Esophagus squamous epithelium (tissue), 4 donors: ENCODE results near the gene ZNF678.

Experiments used
- POLR2A ChIP-seq, 4 donors: fragments of 450-650 bp; IDR thresholded peaks; one replicate each; pipeline ENCODE4 v1.6.1; 2017; ENCODE audit warnings: antibody characterized with exemption in 4 of 4, mild to moderate bottlenecking in 4 of 4, moderate library complexity in 3 of 4
- TF ChIP-seq, protein P1 (sequence below), 6 experiments: fragments of 450-650 bp in 4 of 6; fragments of 200-600 bp in 2 of 6; sonication (generic) in 2 of 6; IDR thresholded peaks; one replicate each; pipeline ENCODE4 v1.5.1; 2016 to 2019; ENCODE audit warnings: antibody characterized with exemption in 6 of 6, mild to moderate bottlenecking in 4 of 6, moderate library complexity in 4 of 6

DNA sequence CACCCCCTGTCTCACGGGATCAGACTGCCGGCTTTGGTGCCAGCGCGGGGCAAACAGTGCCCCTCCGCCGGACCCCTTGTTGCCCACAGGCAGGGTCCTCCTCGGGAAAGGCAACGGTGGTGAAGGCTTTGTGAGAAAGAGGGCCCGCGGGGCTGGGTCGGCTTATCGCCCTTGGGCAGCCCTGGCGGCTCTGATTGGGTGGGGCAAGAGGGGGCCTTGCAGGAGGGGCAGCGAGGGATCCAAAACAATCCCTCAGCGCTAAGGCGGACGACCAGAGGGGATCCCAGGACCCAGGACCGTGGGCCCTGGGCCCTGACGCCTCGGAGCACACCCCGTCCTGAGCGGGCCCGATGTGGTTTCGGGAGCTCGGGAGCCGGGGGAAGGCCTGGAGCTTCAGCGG lies 3.9 kb upstream of the ZNF678 start:
- TF ChIP-seq, protein P1, sequence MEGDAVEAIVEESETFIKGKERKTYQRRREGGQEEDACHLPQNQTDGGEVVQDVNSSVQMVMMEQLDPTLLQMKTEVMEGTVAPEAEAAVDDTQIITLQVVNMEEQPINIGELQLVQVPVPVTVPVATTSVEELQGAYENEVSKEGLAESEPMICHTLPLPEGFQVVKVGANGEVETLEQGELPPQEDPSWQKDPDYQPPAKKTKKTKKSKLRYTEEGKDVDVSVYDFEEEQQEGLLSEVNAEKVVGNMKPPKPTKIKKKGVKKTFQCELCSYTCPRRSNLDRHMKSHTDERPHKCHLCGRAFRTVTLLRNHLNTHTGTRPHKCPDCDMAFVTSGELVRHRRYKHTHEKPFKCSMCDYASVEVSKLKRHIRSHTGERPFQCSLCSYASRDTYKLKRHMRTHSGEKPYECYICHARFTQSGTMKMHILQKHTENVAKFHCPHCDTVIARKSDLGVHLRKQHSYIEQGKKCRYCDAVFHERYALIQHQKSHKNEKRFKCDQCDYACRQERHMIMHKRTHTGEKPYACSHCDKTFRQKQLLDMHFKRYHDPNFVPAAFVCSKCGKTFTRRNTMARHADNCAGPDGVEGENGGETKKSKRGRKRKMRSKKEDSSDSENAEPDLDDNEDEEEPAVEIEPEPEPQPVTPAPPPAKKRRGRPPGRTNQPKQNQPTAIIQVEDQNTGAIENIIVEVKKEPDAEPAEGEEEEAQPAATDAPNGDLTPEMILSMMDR (IDR thresholded peaks at IDR 0.05): no peak
- no peak for TF ChIP-seq POLR2A (IDR thresholded peaks at IDR 0.05)
